Posterior cingulate gyrus (tissue), 11 donors: Measurements from ENCODE around the gene CYP2A13.
"Not testable (repeated sequence)": the region's sequence is repeated elsewhere in the genome, so short reads cannot be mapped to it uniquely, and the experiment has no call there.

Experiments used
- DNase-seq, 10 donors: peaks; one replicate each; pipeline versions ENCODE4 v3.0.0 to v3.0.0-alpha.2; 2020 to 2021; ENCODE audit warnings: mixed read lengths in 3 of 10
- intact Hi-C: fragments of 100-400 bp; cut with DNase I; formaldehyde crosslinking; loops from one replicate; pipeline ENCODE4 v1.15.1; 2023

Gene CYP2A13

GRCh38 chr19:41088151-41088550 lies at the start of gene CYP2A13:
CYP2A13 (plus strand) TSS chr19:41088451; CDS start chr19:41088472, 21 bp downstream.
- no peak for DNase-seq
- intact Hi-C loops: no loop called here

- DNase-seq: no peak
- intact Hi-C loops: no loop called here
These were observed 48.4 kb upstream of the CYP2A13 start for GRCh38 chr19:41039806-41040205.

GRCh38 chr19:41045095-41045494 lies 43.2 kb upstream of the CYP2A13 start:
- intact Hi-C loops, DNase-seq: not testable (repeated sequence)

- intact Hi-C loops: no loop called here
- DNase-seq: no peak
These were observed 37.8 kb upstream of the CYP2A13 start for GRCh38 chr19:41050426-41050825.

- DNase-seq: peak in 1 of 10 donors; percentile 54
- intact Hi-C loops: not testable (repeated sequence)
These were observed 36.1 kb upstream of the CYP2A13 start for GRCh38 chr19:41052162-41052561.

- DNase-seq, intact Hi-C loops: not testable (repeated sequence)
These were observed 34.9 kb upstream of the CYP2A13 start for GRCh38 chr19:41053331-41053730.

- intact Hi-C loops: no loop called here
- no peak for DNase-seq
These were observed 23.2 kb upstream of the CYP2A13 start for GRCh38 chr19:41064974-41065569.

GRCh38 chr19:41076286-41076685 lies 12.0 kb upstream of the CYP2A13 start:
- intact Hi-C loops: no loop called here
- DNase-seq: no peak

- intact Hi-C loops: no loop called here
- DNase-seq: no peak
These were observed 4.7 kb upstream of the CYP2A13 start for GRCh38 chr19:41083516-41083915.

- DNase-seq: no peak
- intact Hi-C loops: no loop called here
These were observed 2.4 kb upstream of the CYP2A13 start for GRCh38 chr19:41085748-41086415.

- no peak for DNase-seq
- intact Hi-C loops: no loop called here
These were observed 1.7 kb downstream of the CYP2A13 start for GRCh38 chr19:41089959-41090358.

GRCh38 chr19:41095703-41096102 lies 7.5 kb downstream of the CYP2A13 start:
- DNase-seq: no peak
- intact Hi-C loops: no loop called here

- no peak for DNase-seq
- intact Hi-C loops: no loop called here
These were observed 8.1 kb downstream of the CYP2A13 start for GRCh38 chr19:41096353-41096752.

GRCh38 chr19:41097302-41097701 lies 9.1 kb downstream of the CYP2A13 start:
- intact Hi-C loops: no loop called here
- DNase-seq: no peak

GRCh38 chr19:41098762-41099161 lies 10.5 kb downstream of the CYP2A13 start:
- intact Hi-C loops: no loop called here
- DNase-seq: no peak

- DNase-seq, intact Hi-C loops: not testable (repeated sequence)
These were observed 14.0 kb downstream of the CYP2A13 start for GRCh38 chr19:41102210-41102609.

- intact Hi-C loops: no loop called here
These were observed 17.9 kb downstream of the CYP2A13 start for GRCh38 chr19:41106177-41106576.

GRCh38 chr19:41111296-41111695 lies 23.0 kb downstream of the CYP2A13 start:
- intact Hi-C loops: no loop called here
- DNase-seq: no peak

More at GRCh38 chr19:41106177-41106576, 17.9 kb downstream of the CYP2A13 start:
- no peak for DNase-seq

- DNase-seq: no peak
- intact Hi-C loops: no loop called here
These were observed 23.6 kb downstream of the CYP2A13 start for GRCh38 chr19:41111750-41112295.

GRCh38 chr19:41112728-41113290 lies 24.6 kb downstream of the CYP2A13 start:
- intact Hi-C loops: no loop called here
- no peak for DNase-seq

- no peak for DNase-seq
- intact Hi-C loops: no loop called here
These were observed 25.9 kb downstream of the CYP2A13 start, which contains the start of gene CYP2F1 for GRCh38 chr19:41114132-41114531. CYP2F1 (plus strand) TSS chr19:41114432; CDS start chr19:41116189, 1,757 bp downstream.
